ENCODE results near the gene DACT3.

- no peak for TF ChIP-seq ZNF384 (IDR thresholded peaks at IDR 0.05)
- no peak for TF ChIP-seq FOXA1 (IDR thresholded peaks at IDR 0.05)
- no peak for TF ChIP-seq TARDBP (IDR thresholded peaks at IDR 0.05)
- TF ChIP-seq SUZ12 (IDR thresholded peaks at IDR 0.05): no peak
- TF ChIP-seq HDGF (IDR thresholded peaks at IDR 0.05; ENCODE audit: borderline replicate concordance): no peak
- TF ChIP-seq NFRKB (IDR thresholded peaks at IDR 0.05): no peak
- no peak for TF ChIP-seq FOXM1 (IDR thresholded peaks at IDR 0.05; ENCODE audit: borderline replicate concordance)
Measured at GRCh38 chr19:46648060-46648960, 12.7 kb downstream of the DACT3 start.

All from HEK293T (cell line).